Stomach (tissue), 9 donors: Measurements from ENCODE around the gene RFX4. TPM values are rescaled to one million over a fixed set of nuclear protein-coding genes. Genes with fewer than 3 reads are reported as not detected.
A peak's percentile ranks its signal among the peaks of the same experiment; 100 is the strongest.

Experiments
- DNase-seq, 2 donors: peaks; one replicate each; pipeline versions ENCODE4 v3.0.0 to v3.0.0-alpha.2; 2013 to 2019
- H3K27ac ChIP-seq, 5 donors: fragments of 200-600 bp in 4 of 5; sonication (generic) in 4 of 5; one replicate each; pipeline ENCODE4 v1.5.1; 2013 to 2019; ENCODE audit warnings: mild to moderate bottlenecking in 1 of 5, moderate library complexity in 1 of 5
- H3K27me3 ChIP-seq, 3 donors: fragments of 200-600 bp; sonication (generic); one replicate each; pipeline ENCODE4 v1.5.1; 2017 to 2019; ENCODE audit warnings: mixed run types in 1 of 3
- H3K36me3 ChIP-seq, 4 donors: fragments of 200-600 bp; sonication (generic); 1 replicate in 3 of 4; 2 replicates in 1 of 4; pipeline ENCODE4 v1.5.1; 2016 to 2019
- H3K4me1 ChIP-seq, 4 donors: fragments of 200-600 bp; sonication (generic); one replicate each; pipeline ENCODE4 v1.5.1; 2016 to 2019
- H3K4me3 ChIP-seq, 4 donors: fragments of 200-600 bp; sonication (generic) in 3 of 4; one replicate each; pipeline ENCODE4 v1.5.1; 2016 to 2019; ENCODE audit warnings: mild to moderate bottlenecking in 1 of 4
- H3K9me3 ChIP-seq, 4 donors: fragments of 200-600 bp; sonication (generic); one replicate each; pipeline ENCODE4 v1.5.1; 2016 to 2019
- EP300 ChIP-seq: sonication (generic); formaldehyde crosslinking; IDR thresholded peaks from one replicate; pipeline ENCODE4 v1.6.1; 2017; ENCODE audit warnings: antibody characterized with exemption
- POLR2A ChIP-seq, 4 donors: fragments of 450-650 bp; IDR thresholded peaks; one replicate each; pipeline ENCODE4 v1.6.1; 2016; ENCODE audit warnings: antibody characterized with exemption in 4 of 4, control low read depth in 2 of 4, mild to moderate bottlenecking in 1 of 4, moderate library complexity in 1 of 4
- POLR2AphosphoS5 ChIP-seq, 3 donors: sonication (generic); formaldehyde crosslinking; IDR thresholded peaks; one replicate each; pipeline ENCODE4 v1.6.1; 2016; ENCODE audit warnings: antibody characterized with exemption in 3 of 3
- WGBS, 5 donors: extraction: QIAGEN DNeasy Blood & Tissue Kit in 3 of 5; methylation state at CpG; one replicate each; pipeline versions ENCODE4 v1.1.5 to v1.1.7; 2013 to 2018; 5-methylcytosine and 5-hydroxymethylcytosine counted together
- intact Hi-C: fragments of 100-400 bp; cut with DNase I; formaldehyde crosslinking; loops from one replicate; pipeline ENCODE4 v1.15.1; 2023; ENCODE audit warnings: low total_unique reads
- polyA plus RNA-seq, 3 donors: library from polyadenylated mRNA; stranded (reverse); fragments of 200-250 nt; gene quantifications; one replicate each; pipeline ENCODE4 v1.2.3, GENCODE V29; 2013
- total RNA-seq, 5 donors: library from RNA; depleted of rRNA; stranded (reverse); fragments of >200 nt; gene quantifications; one replicate each; pipeline versions ENCODE4 v1.1.0 to v1.2.3, GENCODE V29; 2014 to 2016
- TF ChIP-seq, protein P1 (sequence below), 7 experiments: fragments of 450-650 bp in 4 of 7; fragments of 200-600 bp in 3 of 7; sonication (generic) in 3 of 7; IDR thresholded peaks; one replicate each; pipeline ENCODE4 v1.5.1; 2016 to 2019; ENCODE audit warnings: antibody characterized with exemption in 7 of 7, control low read depth in 2 of 7, mild to moderate bottlenecking in 1 of 7
- donor health status: healthy with polysubstance abuse.
- donor health status: Bipolar disorder and iron deficiency.
- donor health status: healthy.

RFX4 gene
- total and polyA plus RNA-seq, 8 donors: not detected

DNA sequence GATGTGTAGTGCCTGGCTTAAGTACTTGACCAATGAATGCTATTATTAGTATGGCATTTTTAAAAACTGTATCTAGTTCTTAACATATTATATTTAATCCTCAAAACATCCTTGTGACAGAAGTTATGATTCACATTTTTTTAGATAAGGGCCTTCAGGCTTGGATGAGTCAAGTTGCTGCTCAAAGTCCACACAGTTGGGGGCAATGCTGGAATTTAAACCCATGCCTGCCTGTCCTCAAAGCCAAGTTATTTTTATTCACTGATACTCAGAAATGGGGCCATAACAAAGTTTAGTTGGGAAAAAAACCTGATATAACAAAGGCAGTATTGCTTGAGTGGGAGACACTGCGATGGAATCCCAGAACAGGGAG lies 50.6 kb downstream of the RFX4 start:
- TF ChIP-seq POLR2AphosphoS5 (IDR thresholded peaks at IDR 0.05): no peak
- no peak for TF ChIP-seq POLR2A (IDR thresholded peaks at IDR 0.05)
- TF ChIP-seq EP300: no peak
- TF ChIP-seq, protein P1, sequence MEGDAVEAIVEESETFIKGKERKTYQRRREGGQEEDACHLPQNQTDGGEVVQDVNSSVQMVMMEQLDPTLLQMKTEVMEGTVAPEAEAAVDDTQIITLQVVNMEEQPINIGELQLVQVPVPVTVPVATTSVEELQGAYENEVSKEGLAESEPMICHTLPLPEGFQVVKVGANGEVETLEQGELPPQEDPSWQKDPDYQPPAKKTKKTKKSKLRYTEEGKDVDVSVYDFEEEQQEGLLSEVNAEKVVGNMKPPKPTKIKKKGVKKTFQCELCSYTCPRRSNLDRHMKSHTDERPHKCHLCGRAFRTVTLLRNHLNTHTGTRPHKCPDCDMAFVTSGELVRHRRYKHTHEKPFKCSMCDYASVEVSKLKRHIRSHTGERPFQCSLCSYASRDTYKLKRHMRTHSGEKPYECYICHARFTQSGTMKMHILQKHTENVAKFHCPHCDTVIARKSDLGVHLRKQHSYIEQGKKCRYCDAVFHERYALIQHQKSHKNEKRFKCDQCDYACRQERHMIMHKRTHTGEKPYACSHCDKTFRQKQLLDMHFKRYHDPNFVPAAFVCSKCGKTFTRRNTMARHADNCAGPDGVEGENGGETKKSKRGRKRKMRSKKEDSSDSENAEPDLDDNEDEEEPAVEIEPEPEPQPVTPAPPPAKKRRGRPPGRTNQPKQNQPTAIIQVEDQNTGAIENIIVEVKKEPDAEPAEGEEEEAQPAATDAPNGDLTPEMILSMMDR (IDR thresholded peaks at IDR 0.05): no peak
- no peak overlapping the region for H3K27ac ChIP-seq

DNA sequence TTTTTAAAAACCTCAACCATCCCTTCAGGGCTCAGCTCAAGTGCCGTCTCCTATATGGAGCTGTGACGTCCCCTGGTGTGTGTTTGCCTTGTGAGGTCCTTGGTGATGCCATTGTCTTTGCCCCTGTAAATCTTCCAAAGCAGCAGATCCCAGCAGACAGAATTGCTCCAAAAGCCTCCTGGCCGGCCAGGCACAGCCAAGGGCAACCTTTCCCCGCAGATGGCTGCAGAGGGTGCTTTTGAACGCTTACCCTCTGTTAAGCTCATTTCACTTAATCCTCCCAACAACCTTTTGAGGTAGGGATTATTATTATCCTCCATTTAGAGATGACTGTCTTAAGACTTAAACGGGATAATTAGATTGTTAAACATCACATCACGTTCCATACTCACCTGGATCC lies 51.4 kb downstream of the RFX4 start:
- Histone ChIP-seq H3K9me3 (no peaks in the 10 kb centered on the region), H3K27ac (no peak overlapping the region), H3K4me1 (no peaks in the 10 kb centered on the region), H3K36me3 (no peaks in the 10 kb centered on the region), H3K27me3 (no peaks in the 10 kb centered on the region), H3K4me3 (no peak overlapping the region)
- DNase-seq: no peak
- intact Hi-C loops: no loop called here
- no peak for TF ChIP-seq POLR2AphosphoS5 (IDR thresholded peaks at IDR 0.05)
- TF ChIP-seq POLR2A (IDR thresholded peaks at IDR 0.05): no peak
- TF ChIP-seq, protein P1 (IDR thresholded peaks at IDR 0.05): no peak
- no peak for TF ChIP-seq EP300
- 68 to 80% (median 70%) methylated on average over 7 of the region's 7 CpGs for WGBS, 5 donors

More for the DNA sequence above, 50.6 kb downstream of the RFX4 start:
- H3K4me3 ChIP-seq: no peak overlapping the region
- no peaks in the 10 kb centered on the region for H3K27me3 ChIP-seq
- no peaks in the 10 kb centered on the region for H3K4me1 ChIP-seq
- H3K36me3 ChIP-seq: no peaks in the 10 kb centered on the region
- H3K9me3 ChIP-seq: no peaks in the 10 kb centered on the region
- intact Hi-C loops: no loop called here
- 92 to 100% (median 93%) methylated on average over 1 of the region's 1 CpG for WGBS, 5 donors
- DNase-seq: no peak

DNA sequence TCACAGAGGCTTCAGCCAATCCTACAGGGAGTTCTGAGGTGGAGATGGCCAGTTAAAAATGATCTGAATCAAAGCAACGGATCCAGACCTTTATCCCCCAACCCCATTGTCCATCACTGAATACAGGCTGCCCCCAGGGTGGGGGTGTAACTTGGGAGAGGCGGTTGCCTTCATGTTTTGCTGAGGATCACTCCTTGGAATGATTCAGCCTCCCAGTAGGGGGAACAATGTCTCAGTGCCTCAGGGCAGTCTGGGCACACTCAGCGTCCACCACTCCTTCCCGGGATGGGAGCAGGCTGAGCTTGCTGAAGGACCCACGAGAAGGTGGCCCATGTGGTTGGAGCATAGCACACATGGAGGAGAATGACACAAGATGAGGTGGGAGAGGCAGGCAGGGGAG lies 60.2 kb downstream of the RFX4 start:
- no peak for DNase-seq
- no peaks in the 10 kb centered on the region for H3K9me3 ChIP-seq
- no peak overlapping the region for H3K4me3 ChIP-seq
- no peaks in the 10 kb centered on the region for H3K4me1 ChIP-seq
- 72 to 79% (median 76%) methylated on average over 5 of the region's 5 CpGs for WGBS, 5 donors
- no peaks in the 10 kb centered on the region for H3K36me3 ChIP-seq
- H3K27me3 ChIP-seq: peaks cover 0 to 2% (median 0%) of the 10 kb centered on the region in 3 donors
- intact Hi-C loops: no loop called here
- TF ChIP-seq, protein P1 (IDR thresholded peaks at IDR 0.05): no peak
- no peak for TF ChIP-seq POLR2AphosphoS5 (IDR thresholded peaks at IDR 0.05)
- no peak for TF ChIP-seq POLR2A (IDR thresholded peaks at IDR 0.05)
- no peak for TF ChIP-seq EP300
- H3K27ac ChIP-seq: no peak overlapping the region

DNA sequence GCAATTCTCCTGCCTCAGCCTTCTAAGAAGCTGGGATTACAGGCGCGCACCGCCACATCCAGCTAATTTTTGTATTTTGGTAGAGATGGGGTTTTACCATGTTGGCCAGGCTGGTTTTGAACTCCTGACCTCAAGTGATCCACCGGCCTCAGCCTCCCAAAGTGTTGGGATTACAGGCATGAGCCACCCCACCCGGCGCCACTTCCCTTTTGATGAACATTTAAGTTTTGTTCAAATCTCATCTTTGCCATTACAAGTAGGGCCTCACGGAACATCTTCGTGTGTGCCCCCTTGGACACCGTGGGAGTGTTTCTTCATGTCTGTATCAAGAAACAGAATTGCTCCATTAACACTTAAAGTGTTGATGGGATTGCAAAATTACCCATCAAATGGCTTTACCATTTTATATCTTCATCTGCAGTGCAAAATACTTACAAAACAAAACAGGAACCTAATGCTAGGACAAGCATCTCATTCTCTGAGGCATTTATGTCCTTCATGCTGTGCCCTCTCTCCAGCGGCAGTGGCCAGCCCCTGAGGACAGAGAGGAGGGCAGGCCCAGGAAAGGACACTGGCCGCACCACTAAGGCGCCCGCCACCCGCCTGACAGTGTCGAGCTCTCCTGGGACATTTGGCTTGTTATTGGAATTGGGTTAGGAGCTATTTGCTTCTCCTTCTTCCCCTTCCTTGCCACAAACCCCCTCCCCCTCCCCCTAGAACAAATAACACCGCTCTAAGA lies 61.7 kb downstream of the RFX4 start:
- intact Hi-C loops: no loop called here
- Histone ChIP-seq H3K9me3 (no peaks in the 10 kb centered on the region), H3K27ac (peak overlapping the region in 3 of 5 donors; percentile 15 to 40 (median 38)), H3K4me3 (no peak overlapping the region), H3K36me3 (no peaks in the 10 kb centered on the region), H3K27me3 (peaks cover 0 to 5% (median 0%) of the 10 kb centered on the region in 3 donors), H3K4me1 (peaks cover 0 to 8% (median 0%) of the 10 kb centered on the region in 4 donors)
- TF ChIP-seq POLR2AphosphoS5 (IDR thresholded peaks at IDR 0.05) (no peak), EP300 (no peak), POLR2A (IDR thresholded peaks at IDR 0.05) (no peak)
- TF ChIP-seq, protein P1 (IDR thresholded peaks at IDR 0.05): no peak
- no peak for DNase-seq
- WGBS, 5 donors: 66 to 83% (median 74%) methylated on average over 16 of the region's 16 CpGs
